T-helper 2 cell (primary cell): ENCODE results near the gene XXYLT1.

Experiments used
- DNase-seq, 5 experiments: peaks; one replicate each; pipeline versions ENCODE4 v3.0.0 to v3.0.0-alpha.2; 2012 to 2022

XXYLT1 gene

GRCh38 chr3:195125646-195126045 is 145.3 kb downstream of the XXYLT1 start:
- DNase-seq = no peak

GRCh38 chr3:195124378-195124992 is 146.5 kb downstream of the XXYLT1 start:
- no peak for DNase-seq

GRCh38 chr3:195123281-195123691 is 147.7 kb downstream of the XXYLT1 start:
- DNase-seq = no peak

GRCh38 chr3:195122261-195122660 is 148.7 kb downstream of the XXYLT1 start:
- DNase-seq = no peak

- no peak for DNase-seq
Observed at GRCh38 chr3:195120267-195120601, 150.7 kb downstream of the XXYLT1 start.

GRCh38 chr3:195119461-195120266 is 151.3 kb downstream of the XXYLT1 start:
- no peak for DNase-seq

GRCh38 chr3:195118671-195119070 is 152.3 kb downstream of the XXYLT1 start:
- no peak for DNase-seq

GRCh38 chr3:195117978-195118581 is 152.9 kb downstream of the XXYLT1 start:
- DNase-seq = no peak

- DNase-seq = no peak
Observed at GRCh38 chr3:195116407-195117185, 154.4 kb downstream of the XXYLT1 start.

GRCh38 chr3:195115600-195116406 is 155.2 kb downstream of the XXYLT1 start:
- DNase-seq = no peak

- DNase-seq = no peak
Observed at GRCh38 chr3:195114786-195115599, 156.0 kb downstream of the XXYLT1 start.

- no peak for DNase-seq
Observed at GRCh38 chr3:195113536-195114425, 157.2 kb downstream of the XXYLT1 start.

- DNase-seq = no peak
Observed at GRCh38 chr3:195113048-195113447, 157.9 kb downstream of the XXYLT1 start.

GRCh38 chr3:195112361-195112791 is 158.6 kb downstream of the XXYLT1 start:
- no peak for DNase-seq

- DNase-seq = no peak
Observed at GRCh38 chr3:195111766-195112165, 159.2 kb downstream of the XXYLT1 start.

GRCh38 chr3:195111319-195111705 is 159.6 kb downstream of the XXYLT1 start:
- DNase-seq = no peak

- DNase-seq = peak in 1 of 5 experiments; percentile 14
Observed at GRCh38 chr3:195110647-195111318, 160.2 kb downstream of the XXYLT1 start.

GRCh38 chr3:195109098-195109657 is 161.8 kb downstream of the XXYLT1 start:
- no peak for DNase-seq

GRCh38 chr3:195107593-195107992 is 163.4 kb downstream of the XXYLT1 start:
- DNase-seq = no peak
